Hematopoietic multipotent progenitor cell treated with erythropoietin and hydrocortisone succinate and interleukin-3 and kit ligand, for 8 days (in vitro differentiated cells): ENCODE results near the gene CMSS1.
"Not testable (repeated sequence)": the region's sequence is repeated elsewhere in the genome, so short reads cannot be mapped to it uniquely, and the experiment has no call there.

ENCODE experiments used
- DNase-seq: peaks from one replicate; pipeline ENCODE4 v3.0.0-alpha.2; 2015

Gene CMSS1

GRCh38 chr3:100209169-100209568, 391.5 kb downstream of the CMSS1 start:
- DNase-seq: no peak

- no peak for DNase-seq
Measured at GRCh38 chr3:100209948-100210771, 392.5 kb downstream of the CMSS1 start.

GRCh38 chr3:100210772-100211135, 393.1 kb downstream of the CMSS1 start:
- DNase-seq: no peak

DNA sequence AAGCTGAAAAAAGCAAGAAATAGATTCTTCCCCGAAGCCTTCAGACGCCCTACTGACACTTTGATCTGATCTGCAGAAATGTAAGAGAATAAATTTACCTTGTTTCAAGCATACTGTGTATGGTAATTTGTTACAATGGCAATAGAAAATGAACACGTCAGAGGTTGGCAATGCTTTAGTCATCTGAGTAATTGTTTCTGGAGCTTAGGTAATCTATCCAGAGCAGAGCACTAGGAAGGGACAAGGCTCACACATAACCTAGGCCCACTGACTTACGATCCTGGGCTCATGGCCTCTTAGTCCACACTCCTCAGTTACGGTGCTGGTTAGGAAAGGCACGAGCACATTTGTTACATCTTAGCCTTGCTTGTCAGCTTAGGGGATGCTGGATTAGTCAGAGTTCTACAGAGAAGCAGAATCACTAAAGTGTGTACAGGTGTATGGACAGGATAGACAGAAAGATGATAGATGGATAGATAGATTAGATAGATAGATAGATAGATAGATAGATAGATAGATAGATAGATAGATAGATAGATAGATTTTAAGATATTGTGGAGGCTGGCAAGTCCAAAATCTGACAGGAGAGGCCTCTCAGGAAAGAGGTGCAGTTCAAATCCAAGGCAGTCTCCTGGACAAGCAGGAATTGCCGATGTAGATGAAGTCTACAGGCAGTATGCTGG, 396.4 kb downstream of the CMSS1 start:
- no peak for DNase-seq

GRCh38 chr3:100214574-100214964, 396.9 kb downstream of the CMSS1 start:
- DNase-seq: no peak

DNA sequence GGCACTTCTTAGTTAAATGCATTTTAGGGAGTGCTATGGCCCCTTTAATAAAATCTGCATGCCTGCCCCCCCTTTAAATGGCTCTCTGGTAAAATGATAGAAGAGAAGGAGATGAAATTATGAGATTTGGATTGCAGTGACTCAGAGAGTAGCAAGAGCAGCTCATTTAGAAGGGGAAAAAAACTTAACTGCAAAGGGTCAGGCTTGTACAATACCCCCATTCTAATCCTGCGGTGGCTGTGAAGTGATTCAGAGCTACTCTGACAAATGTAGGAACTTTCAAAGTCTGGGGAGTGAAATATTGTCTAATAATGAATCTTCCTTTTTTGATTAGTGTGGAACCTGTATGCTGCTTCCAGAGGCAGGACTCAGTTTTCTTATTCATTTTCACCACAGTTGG, 399.1 kb downstream of the CMSS1 start:
- no peak for DNase-seq

DNA sequence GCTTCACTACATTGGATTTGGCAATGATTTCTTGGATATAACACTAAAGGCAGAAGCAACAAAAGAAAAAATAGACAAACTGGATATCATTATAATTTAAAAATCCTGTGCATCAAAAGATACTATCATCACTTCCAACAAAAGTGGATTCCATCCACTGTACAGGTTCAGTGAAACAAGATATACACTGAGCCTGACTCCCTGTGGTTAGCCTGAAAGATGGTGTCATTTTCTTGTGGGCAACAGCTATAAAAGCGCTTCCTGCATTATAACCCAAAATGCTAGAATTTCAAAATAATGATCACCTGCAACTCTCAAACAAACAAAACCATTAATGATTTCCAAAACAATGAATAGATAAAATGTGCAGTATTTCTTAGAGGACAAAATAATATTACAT, 403.5 kb downstream of the CMSS1 start:
- DNase-seq: no peak

- DNase-seq: no peak
Measured at GRCh38 chr3:100225193-100225592, 407.5 kb downstream of the CMSS1 start.

DNA sequence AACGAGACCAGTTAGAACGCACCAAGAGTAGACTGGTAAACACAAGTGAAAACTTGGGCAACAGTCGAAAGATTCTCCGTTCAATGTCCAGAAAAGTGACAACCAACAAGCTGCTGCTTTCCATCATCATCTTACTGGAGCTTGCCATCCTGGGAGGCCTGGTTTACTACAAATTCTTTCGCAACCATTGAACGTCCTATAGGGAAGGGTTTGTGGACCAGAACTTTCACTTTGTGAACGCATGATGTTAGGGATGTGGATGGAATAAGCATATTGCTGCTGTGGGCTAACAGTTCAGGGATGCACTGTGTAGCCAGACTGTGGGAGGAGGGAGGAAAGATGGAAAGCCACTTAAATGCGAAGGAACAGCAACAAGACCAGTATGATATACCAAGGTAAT, 408.2 kb downstream of the CMSS1 start:
- DNase-seq: no peak

- peak; percentile 6 for DNase-seq
Measured at GRCh38 chr3:100226712-100227429, 409.2 kb downstream of the CMSS1 start.

GRCh38 chr3:100227511-100227921, 409.9 kb downstream of the CMSS1 start:
- no peak for DNase-seq

DNA sequence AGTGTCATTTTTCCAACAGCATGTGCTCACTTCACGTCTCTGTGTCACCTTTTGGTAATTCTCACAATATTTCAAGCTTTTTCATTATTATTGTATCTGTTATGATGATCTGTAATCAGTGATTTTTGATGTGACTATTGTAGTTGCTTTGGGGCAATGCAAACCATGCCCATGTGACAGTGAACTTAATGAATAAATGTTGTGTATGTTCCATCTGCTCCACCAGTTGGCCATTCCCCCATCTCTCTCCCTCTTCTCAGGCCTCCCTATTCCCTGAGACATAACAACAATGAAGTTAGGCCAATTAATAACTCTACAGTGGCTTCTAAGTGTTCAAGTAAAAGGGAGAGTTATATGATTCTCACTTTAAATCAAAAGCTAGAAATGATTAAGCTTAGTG, 410.6 kb downstream of the CMSS1 start:
- DNase-seq: no peak

- not testable (repeated sequence) for DNase-seq
Measured at GRCh38 chr3:100229188-100229587, 411.5 kb downstream of the CMSS1 start.

- DNase-seq: no peak
Measured at GRCh38 chr3:100230710-100231109, 413.0 kb downstream of the CMSS1 start.
